ENCODE data around the gene SOHLH1.

GRCh38 chr9:135695036-135695435 is 4.2 kb downstream of the SOHLH1 start:
- TF ChIP-seq CTCF (IDR thresholded peaks at IDR 0.05; ENCODE audit: poor library complexity) (no peak), EZH2phosphoT487 (IDR thresholded peaks at IDR 0.05; ENCODE audit: low read depth, severe bottlenecking, unreplicated experiment) (no peak), EZH2 (IDR thresholded peaks at IDR 0.05; ENCODE audit: borderline replicate concordance) (no peak)

All from hepatocyte (in vitro differentiated cells).